GM21367 (cell line): ENCODE data around the gene OR2M3.
"Not testable (repeated sequence)": the region's sequence is repeated elsewhere in the genome, so short reads cannot be mapped to it uniquely, and the experiment has no call there.

Experiments used
- ATAC-seq: cut with Tn5 transposase; IDR thresholded peaks from one replicate; pipeline ENCODE4 v1.9.1; 2021; ENCODE audit not compliant: unreplicated experiment

The OR2M3 gene, protein sequence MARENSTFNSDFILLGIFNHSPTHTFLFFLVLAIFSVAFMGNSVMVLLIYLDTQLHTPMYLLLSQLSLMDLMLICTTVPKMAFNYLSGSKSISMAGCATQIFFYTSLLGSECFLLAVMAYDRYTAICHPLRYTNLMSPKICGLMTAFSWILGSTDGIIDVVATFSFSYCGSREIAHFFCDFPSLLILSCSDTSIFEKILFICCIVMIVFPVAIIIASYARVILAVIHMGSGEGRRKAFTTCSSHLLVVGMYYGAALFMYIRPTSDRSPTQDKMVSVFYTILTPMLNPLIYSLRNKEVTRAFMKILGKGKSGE

DNA sequence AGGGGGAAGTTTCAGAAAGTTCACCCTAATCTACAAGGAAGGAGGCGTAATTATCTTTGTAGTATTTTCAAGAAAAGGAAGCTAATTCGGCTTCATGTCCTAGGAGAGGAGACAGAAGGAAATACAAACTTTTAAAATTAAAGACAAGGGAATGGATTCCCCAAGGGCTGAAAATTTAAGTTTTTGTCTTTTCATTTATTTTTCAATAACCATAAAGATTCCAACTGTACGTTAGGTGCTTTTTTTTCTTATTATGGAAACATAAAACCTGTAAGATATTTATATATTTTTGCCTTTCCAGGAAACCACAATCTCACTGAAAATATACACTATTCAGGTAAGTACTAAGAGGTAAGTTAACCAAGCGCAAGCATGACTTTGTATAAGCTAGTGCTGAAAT, at the start of gene OR2M3:
TSS of gene OR2M3 (plus strand) at position 301 of the 400 bp plus-strand sequence. CDS start 5,803 bp downstream, outside the sequence.
- ATAC-seq: no peak

DNA sequence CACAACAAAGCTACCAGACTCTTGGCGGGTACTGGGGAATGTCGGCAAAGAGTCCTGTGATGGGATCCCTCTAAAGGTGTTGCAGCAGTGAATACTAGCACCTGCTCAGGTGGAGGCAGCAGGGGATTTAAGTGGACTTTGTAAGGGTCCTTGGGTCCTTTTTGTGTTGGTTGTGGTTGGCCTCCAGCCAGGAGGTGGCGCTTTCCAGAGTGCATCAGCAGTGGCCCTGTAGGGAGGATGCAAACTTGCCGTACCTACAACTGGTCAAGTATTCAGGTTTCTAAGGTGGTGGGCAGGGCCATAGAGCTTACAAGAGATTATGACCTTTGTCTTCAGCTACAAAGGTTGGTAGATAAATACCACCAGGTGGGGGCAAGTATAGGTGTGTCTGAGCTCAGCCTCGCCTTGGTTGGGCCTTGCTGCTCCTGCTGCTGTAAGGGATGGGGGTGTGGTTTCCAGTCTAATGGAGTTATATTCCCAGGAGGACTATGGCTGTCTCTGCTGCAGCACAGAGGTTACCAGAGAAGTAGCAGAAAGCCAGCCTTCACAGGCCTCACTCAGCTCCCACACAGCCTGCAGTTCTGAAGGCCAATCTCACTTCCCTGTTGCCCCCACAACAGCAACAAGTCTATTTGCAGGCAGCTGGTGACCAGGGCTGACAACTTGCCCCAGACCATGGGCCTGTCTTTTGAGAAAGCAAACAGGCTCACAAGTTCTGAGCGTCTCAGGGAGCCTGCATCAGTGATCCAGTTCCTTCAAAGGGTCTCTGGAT, 44.8 kb upstream of the OR2M3 start:
- ATAC-seq: no peak

DNA sequence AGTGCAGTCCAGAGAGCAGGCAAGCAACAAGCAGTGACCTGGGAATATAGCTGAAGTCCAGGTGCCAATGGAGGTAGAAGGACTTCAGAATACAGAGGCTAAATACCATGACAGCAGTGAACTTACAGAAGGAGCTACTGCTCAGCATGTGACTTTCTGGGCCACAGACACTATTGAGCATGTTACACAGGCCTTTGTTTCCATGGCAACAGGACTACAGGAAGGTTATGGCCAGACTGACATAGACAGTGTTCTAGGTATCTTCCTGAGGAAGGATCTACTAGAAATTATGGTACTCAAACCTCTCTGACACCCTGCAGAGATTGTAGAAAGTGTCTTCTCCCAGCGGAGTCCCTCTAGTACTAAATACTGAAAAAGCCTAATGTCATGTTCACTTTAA, 41.1 kb upstream of the OR2M3 start:
- ATAC-seq: no peak

- no peak for ATAC-seq
These were observed 38.3 kb upstream of the OR2M3 start for GRCh38 chr1:248158758-248159157.

DNA sequence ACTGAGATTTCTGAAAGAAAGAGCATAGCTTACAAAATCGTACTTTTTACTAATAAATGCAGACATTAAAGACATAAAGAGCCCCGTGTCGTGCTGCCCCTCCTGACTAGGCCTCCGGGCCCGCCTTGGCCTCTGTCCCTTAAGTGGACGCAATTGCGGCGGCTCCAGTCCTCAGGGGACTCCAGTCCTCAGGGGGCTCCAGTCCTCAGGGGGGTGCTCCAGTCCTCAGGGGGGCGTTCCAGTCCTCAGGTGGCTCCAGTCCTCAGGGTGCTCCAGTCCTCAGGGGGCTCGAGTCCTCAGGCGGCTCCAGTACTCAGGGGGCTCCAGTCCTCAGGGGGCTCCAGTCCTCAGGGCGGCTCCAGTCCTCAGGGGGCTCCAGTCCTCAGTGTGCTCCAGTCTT, 33.0 kb upstream of the OR2M3 start:
- no peak for ATAC-seq

GRCh38 chr1:248165186-248165585, 31.9 kb upstream of the OR2M3 start:
- no peak for ATAC-seq

DNA sequence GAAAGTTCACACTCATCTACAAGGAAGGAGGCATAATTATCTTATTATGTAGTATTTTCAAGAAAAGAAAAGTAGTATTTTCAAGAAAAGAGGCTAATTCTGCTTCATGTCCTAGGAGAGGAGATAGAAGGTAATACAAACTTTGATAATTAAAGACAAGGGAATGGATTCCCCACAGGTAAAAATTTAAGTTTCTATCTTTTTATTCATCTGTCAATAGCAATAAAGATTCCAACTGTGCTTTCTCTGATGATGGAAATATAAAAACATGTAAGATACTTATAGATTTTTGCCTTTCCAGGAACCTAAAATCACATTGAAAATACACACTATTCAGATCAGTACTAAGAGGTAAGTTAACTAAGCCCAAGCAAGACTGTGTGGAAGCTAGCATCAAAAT, 22.5 kb upstream of the OR2M3 start, which contains the start of gene OR2M2:
TSS of gene OR2M2 (plus strand) at position 301 of the 400 bp plus-strand sequence. CDS start 5,165 bp downstream, outside the sequence.
- no peak for ATAC-seq

- ATAC-seq: no peak
These were observed 13.1 kb upstream of the OR2M3 start for GRCh38 chr1:248183996-248184395.

GRCh38 chr1:248187363-248187762, 9.7 kb upstream of the OR2M3 start:
- no peak for ATAC-seq

DNA sequence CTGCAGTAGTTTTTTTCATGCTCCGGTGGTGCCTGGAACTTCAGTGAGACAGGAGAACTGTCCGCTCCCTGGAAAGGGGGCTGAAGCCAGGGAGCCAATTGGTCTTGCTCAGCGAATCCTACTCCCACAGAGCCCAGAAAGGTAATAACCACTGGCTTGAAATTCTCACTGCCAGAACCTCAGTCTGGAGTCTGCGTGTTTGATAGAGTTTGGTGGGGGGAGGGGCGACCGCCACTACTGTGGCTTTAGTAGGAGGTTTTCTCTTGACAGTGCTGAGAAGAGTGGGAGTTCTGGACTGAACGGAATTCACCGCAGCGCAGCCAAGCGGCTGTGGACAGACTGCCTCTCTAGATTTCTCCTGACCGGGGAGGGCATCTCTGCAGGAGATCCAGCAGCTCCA, 8.0 kb upstream of the OR2M3 start:
- ATAC-seq: no peak

DNA sequence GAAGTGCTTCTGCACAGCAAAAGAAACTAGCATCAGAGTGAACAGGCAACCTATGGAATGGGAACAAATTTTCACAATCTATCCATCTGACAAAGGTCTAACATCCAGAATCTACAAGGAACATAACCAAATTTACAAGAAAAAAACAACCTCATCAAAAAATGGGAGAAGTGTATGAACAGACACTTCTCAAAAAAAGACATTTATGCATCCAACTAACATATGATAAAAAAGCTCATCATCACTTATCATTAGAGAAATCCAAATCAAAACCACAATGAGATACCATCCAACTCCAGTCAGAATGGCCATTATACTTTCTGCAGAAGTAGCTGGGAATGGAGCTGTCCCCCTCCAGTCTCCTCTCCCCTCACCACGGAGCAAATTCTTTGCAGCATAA, 2.9 kb upstream of the OR2M3 start:
- no peak for ATAC-seq

DNA sequence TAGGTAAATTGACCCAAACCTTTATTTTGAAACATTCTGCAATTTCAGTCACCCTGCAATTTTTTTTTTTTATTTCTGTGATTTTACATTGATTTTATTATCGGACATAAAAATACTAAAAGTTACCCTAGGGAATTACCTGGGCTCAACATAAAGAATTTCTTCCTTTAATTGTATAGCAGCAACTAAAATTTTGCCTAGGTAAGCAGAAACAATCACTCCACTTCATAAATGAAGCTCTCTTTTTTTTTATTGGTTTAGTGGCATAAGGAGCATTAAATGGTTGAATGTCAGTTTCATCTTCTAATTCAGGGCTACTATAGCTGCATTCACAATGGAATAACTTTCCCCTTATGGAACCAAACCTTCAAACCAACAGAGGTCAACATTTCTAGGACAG, 18.8 kb downstream of the OR2M3 start:
- ATAC-seq: no peak

- no peak for ATAC-seq
These were observed 28.5 kb downstream of the OR2M3 start for GRCh38 chr1:248225537-248225936.

DNA sequence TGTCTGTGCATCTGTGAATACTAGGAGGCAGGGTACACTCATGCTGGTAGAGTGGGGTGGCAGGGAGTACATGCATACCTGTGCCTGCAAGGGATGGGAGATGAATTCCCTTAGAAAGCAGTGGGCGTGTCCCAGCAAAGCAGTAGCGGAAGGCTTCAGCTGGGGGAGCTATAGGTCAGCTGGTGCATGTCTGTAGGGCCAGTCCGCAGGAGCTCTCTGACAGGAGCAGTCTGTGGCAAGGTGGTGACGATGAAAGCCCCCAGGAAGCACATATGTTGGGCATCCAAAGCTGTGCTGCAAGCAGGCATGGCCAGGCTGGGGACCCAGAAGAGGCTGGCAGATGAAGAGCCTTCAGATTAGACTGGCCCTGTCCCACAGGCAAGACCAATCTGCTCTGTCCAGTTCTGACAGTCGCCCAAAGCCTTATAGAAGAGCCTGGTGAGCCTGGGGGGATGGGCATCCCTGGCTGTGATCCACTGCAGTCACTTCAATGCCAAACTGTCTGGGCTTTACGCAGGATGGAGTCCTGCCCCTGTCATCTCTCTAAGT, 32.4 kb downstream of the OR2M3 start:
- no peak for ATAC-seq

GRCh38 chr1:248231117-248231516, 34.1 kb downstream of the OR2M3 start, which contains the start of gene OR2M4:
Gene OR2M4 (plus strand): TSS chr1:248231417. CDS start chr1:248238929, 7,512 bp downstream.
- no peak for ATAC-seq

DNA sequence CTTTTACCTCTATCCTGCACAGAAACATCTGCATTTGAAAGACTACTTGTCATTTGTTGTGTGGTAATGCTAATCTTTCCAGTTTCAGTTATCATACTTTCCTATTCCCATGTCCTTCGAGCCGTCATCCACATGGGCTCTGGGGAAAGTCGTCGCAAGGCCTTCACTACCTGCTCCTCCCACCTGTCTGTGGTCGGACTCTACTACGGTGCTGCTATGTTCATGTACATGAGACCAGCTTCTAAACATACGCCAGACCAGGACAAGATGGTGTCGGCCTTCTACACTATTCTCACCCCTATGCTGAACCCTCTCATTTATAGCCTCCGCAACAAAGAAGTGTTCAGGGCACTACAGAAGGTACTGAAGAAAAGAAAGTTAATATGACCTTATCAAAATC, 42.4 kb downstream of the OR2M3 start:
- ATAC-seq: no peak

DNA sequence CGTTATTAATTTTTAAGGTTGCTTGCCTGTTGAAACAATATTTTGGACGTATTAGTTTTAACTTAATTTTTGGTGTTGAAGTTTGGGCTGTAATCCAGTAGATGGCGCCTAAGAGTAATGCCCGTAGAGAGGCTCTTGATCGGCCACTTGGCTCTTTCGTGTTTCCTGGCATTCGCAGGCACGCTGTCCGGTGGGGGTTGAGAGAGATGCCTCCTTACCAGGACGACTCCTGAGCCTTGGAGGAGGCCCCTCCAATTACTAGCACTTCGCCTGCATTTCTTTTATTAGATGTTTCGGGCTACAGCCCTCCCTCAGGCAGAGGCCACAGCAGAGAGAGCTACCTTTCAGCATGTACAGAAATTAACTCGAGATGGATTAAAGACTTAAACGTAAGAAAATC, 46.1 kb downstream of the OR2M3 start:
- ATAC-seq: peak; percentile 91

DNA sequence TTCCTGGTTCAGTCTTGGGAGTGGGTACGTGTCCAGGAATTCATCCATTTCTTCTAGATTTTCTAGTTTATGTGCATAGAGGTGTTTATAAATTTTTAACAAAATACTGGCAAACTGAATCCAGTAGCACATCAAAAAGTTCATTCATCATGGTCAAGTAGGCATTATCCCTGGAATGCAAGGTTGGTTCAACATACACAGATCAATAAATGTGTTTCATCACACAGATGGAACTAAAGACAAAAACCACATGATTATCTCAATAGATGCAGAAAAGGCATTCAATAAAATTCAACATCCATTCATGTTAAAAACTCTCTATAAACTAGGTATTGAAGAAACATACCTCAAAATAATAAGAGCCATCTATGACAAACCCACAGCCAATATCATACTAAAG, 62.2 kb downstream of the OR2M3 start:
- ATAC-seq: not testable (repeated sequence)
